ENCODE measurements around the gene IL7R.

DNA sequence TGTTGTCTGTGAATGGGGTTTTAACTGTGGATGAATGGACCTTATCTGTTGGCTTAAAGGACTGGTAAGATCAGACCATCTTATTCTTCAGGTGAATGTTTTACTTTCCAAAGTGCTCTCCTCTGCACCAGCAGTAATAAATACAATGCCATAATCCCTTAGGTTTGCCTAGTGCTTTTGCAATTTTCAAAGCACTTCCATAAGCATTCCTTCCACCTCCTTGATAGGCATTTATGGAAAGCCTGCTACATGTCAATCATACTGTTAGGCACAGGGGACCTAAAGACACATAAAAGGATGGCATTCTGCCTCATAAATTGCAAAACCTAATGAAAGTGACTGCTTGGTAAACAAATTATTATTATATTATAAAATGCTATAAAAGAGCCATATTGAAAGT lies 21.4 kb downstream of the IL7R start:
- no peak for TF ChIP-seq EGR1 (IDR thresholded peaks at IDR 0.05)
- TF ChIP-seq, protein P1, sequence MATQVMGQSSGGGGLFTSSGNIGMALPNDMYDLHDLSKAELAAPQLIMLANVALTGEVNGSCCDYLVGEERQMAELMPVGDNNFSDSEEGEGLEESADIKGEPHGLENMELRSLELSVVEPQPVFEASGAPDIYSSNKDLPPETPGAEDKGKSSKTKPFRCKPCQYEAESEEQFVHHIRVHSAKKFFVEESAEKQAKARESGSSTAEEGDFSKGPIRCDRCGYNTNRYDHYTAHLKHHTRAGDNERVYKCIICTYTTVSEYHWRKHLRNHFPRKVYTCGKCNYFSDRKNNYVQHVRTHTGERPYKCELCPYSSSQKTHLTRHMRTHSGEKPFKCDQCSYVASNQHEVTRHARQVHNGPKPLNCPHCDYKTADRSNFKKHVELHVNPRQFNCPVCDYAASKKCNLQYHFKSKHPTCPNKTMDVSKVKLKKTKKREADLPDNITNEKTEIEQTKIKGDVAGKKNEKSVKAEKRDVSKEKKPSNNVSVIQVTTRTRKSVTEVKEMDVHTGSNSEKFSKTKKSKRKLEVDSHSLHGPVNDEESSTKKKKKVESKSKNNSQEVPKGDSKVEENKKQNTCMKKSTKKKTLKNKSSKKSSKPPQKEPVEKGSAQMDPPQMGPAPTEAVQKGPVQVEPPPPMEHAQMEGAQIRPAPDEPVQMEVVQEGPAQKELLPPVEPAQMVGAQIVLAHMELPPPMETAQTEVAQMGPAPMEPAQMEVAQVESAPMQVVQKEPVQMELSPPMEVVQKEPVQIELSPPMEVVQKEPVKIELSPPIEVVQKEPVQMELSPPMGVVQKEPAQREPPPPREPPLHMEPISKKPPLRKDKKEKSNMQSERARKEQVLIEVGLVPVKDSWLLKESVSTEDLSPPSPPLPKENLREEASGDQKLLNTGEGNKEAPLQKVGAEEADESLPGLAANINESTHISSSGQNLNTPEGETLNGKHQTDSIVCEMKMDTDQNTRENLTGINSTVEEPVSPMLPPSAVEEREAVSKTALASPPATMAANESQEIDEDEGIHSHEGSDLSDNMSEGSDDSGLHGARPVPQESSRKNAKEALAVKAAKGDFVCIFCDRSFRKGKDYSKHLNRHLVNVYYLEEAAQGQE (IDR thresholded peaks at IDR 0.05; ENCODE audit: low read depth) = no peak
- TF ChIP-seq YY1 (IDR thresholded peaks at IDR 0.05; ENCODE audit: low read depth) = no peak
- TF ChIP-seq TAF1 (IDR thresholded peaks at IDR 0.05; ENCODE audit: low read depth) = no peak
- no peak for TF ChIP-seq RAD21 (IDR thresholded peaks at IDR 0.05; ENCODE audit: low read depth)
- no peak for TF ChIP-seq CEBPB (IDR thresholded peaks at IDR 0.05)
- no peak for TF ChIP-seq TEAD4 (IDR thresholded peaks at IDR 0.05)
- TF ChIP-seq, protein P2, sequence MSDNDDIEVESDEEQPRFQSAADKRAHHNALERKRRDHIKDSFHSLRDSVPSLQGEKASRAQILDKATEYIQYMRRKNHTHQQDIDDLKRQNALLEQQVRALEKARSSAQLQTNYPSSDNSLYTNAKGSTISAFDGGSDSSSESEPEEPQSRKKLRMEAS (IDR thresholded peaks at IDR 0.05) = no peak
- TF ChIP-seq ZBTB7A (IDR thresholded peaks at IDR 0.05; ENCODE audit: low read depth) = no peak
- TF ChIP-seq EP300 (IDR thresholded peaks at IDR 0.05; ENCODE audit: borderline replicate concordance) = no peak
- TF ChIP-seq FOXM1 (IDR thresholded peaks at IDR 0.05; ENCODE audit: borderline replicate concordance, low read depth) = no peak

Measured in Ishikawa (cell line).